ENCODE data around the gene TRAPPC3L. TPM values are rescaled to one million over a fixed set of nuclear protein-coding genes. Genes with fewer than 3 reads are reported as not detected.

Gene TRAPPC3L
- total and polyA plus RNA-seq, 2 of the 8 experiments (the other 6 are each of a cell fraction or from before 2014, with no cell fraction given): not detected

- TF ChIP-seq CHD7 (IDR thresholded peaks at IDR 0.05; ENCODE audit: insufficient replicate concordance, low read length) (no peak), KDM4A (IDR thresholded peaks at IDR 0.05; ENCODE audit: low read depth, low read length, severe bottlenecking) (no peak), GTF2F1 (IDR thresholded peaks at IDR 0.05; ENCODE audit: borderline replicate concordance, low read depth, low read length) (no peak)
These were observed 32.9 kb upstream of the TRAPPC3L start (continued) for GRCh38 chr6:116578335-116578734.

Measured in H1 (cell line).